GM10266 (cell line): ENCODE data around the gene WDR45B.

Experiments
- DNase-seq: peaks from one replicate; pipeline ENCODE4 v3.0.0; 2012; ENCODE audit errors: extremely low spot score
- TF ChIP-seq, protein P1 (sequence below): IDR thresholded peaks from 2 replicates; pipeline ENCODE4 v1.5.1; 2012; ENCODE audit warnings: mild to moderate bottlenecking, low read depth; ENCODE audit not compliant: control insufficient read depth, insufficient read depth; ENCODE audit errors: missing control alignments

The WDR45B gene

GRCh38 chr17:82604532-82604931 is 43.7 kb downstream of the WDR45B start:
- TF ChIP-seq, protein P1, sequence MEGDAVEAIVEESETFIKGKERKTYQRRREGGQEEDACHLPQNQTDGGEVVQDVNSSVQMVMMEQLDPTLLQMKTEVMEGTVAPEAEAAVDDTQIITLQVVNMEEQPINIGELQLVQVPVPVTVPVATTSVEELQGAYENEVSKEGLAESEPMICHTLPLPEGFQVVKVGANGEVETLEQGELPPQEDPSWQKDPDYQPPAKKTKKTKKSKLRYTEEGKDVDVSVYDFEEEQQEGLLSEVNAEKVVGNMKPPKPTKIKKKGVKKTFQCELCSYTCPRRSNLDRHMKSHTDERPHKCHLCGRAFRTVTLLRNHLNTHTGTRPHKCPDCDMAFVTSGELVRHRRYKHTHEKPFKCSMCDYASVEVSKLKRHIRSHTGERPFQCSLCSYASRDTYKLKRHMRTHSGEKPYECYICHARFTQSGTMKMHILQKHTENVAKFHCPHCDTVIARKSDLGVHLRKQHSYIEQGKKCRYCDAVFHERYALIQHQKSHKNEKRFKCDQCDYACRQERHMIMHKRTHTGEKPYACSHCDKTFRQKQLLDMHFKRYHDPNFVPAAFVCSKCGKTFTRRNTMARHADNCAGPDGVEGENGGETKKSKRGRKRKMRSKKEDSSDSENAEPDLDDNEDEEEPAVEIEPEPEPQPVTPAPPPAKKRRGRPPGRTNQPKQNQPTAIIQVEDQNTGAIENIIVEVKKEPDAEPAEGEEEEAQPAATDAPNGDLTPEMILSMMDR, result no peak
- no peak for DNase-seq

- TF ChIP-seq, protein P1, result no peak
- DNase-seq, result no peak
Observed at GRCh38 chr17:82603981-82604448, 44.2 kb downstream of the WDR45B start.

GRCh38 chr17:82602986-82603710 is 45.1 kb downstream of the WDR45B start:
- TF ChIP-seq, protein P1, result no peak

DNA sequence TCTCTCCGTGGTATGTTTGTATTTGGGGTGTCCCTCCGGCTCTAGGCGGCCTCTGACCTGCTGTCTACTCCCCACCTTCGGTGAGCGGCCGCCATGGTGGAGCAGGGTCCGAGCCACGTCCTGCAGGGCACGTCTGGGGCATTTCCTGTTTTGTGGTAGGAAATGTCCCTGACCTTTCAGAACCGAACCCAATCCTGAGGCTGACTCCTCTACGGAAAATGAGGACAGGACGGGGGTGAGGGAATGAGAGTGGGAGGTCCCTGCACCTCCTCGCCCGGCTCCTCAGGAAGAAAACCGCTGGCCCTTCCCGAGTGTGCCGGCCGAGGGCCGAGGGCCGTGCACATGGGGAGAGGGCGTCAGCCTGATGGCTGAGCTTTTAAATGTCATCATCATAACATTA is 45.8 kb downstream of the WDR45B start:
- TF ChIP-seq, protein P1, result no peak
- DNase-seq, result no peak

More at GRCh38 chr17:82602986-82603710, 45.1 kb downstream of the WDR45B start:
- DNase-seq, result no peak

DNA sequence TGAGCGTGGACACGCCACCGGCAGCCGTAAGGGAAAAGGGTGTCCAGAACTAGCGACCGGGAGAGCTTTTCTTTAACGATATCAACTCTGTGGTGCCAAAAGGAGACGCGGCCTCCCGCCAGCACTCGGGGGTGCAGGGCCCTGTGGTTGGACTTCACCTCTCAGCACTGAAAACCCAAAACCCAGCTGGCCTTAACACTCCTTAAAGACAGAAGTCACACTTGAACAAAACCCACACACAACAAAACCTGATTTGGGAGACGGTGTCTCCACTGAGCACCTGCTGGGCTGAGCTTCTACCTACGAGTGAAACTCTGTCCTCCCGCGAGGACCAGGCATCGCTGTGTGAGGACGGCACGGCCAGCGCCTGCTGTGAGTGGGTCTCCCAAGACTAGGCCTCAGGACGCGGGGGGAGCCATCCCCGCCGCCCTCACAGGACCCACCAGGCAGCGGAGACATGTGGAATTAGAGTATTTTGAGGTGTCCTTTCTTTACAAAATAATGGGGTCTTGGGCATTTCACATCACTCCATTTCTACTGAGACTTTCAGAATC is 46.7 kb downstream of the WDR45B start:
- TF ChIP-seq, protein P1, result no peak
- DNase-seq, result no peak

- TF ChIP-seq, protein P1, result no peak
- DNase-seq, result no peak
Observed at GRCh38 chr17:82600731-82601446, 47.4 kb downstream of the WDR45B start.
